HepG2 (cell line): Measurements from ENCODE around the gene NEK11. TPM values are rescaled to one million over a fixed set of nuclear protein-coding genes. Genes with fewer than 3 reads are reported as not detected.

ENCODE experiments used
- ATAC-seq: fragments of 200-7000 bp; cut with Tn5 transposase; 3 replicates; pipeline ENCODE4 v1.9.1; 2020; ENCODE audit warnings: mild to moderate bottlenecking, moderate library complexity
- BruUV-seq: library from RNA; stranded (reverse); fragments of 400-500 nt; replicated peaks from 2 replicates; lab custom pipeline; 2021; lab: Mats Ljungman, UMichigan
- CTCF ChIA-PET: fragments of 300-600 bp; formaldehyde crosslinking; extraction: SDS; loops from one replicate; lab custom pipeline; 2021; ENCODE audit warnings: low total read pairs, inconsistent platforms, low intra/inter-chr PET ratio; lab: Yijun Ruan, JAX
- POLR2A ChIA-PET: fragments of 350-600 bp; sonication (Branson Sonifier 250); formaldehyde crosslinking; loops from one replicate; lab custom pipeline; 2020; ENCODE audit warnings: antibody characterized with exemption, inconsistent platforms; lab: Yijun Ruan, JAX
- DNase-seq: peaks from one replicate; pipeline ENCODE4 v3.0.0-alpha.2; 2015; ENCODE audit warnings: low spot score
- FAIRE-seq: peaks from 3 replicates; lab custom pipeline; 2011; peaks lifted over from hg19 to GRCh38; lab: Jason Lieb, UNC
- H2AFZ ChIP-seq: one replicate; pipeline ENCODE4 v1.6.1; 2011; ENCODE audit warnings: low read length, inconsistent platforms
- H3K27ac ChIP-seq: fragments of 300-600 bp; 3 replicates; pipeline ENCODE4 v1.8.0; 2011; ENCODE audit warnings: mixed run types, mild to moderate bottlenecking, mixed read lengths, low read length, inconsistent platforms; ENCODE audit not compliant: insufficient read depth; ENCODE audit errors: extremely low read length
- H3K27me3 ChIP-seq, 2 experiments: fragments of 200-600 bp in 1 of 2; 2 replicates in 1 of 2; 3 replicates in 1 of 2; pipeline versions ENCODE4 v1.6.0 to v1.8.0; 2011; ENCODE audit warnings: low read length in 2 of 2, mild to moderate bottlenecking in 2 of 2, moderate library complexity in 2 of 2, inconsistent platforms in 1 of 2; ENCODE audit not compliant: insufficient read depth in 2 of 2, control insufficient read depth in 1 of 2
- H3K36me3 ChIP-seq, 2 experiments: fragments of 200-600 bp in 1 of 2; replicated peaks in 1 of 2; 2 replicates in 1 of 2; 3 replicates in 1 of 2; pipeline versions ENCODE4 v1.5.1 to v1.8.0; 2011; ENCODE audit warnings: low read length in 2 of 2, inconsistent platforms in 1 of 2; ENCODE audit not compliant: insufficient read depth in 2 of 2, control insufficient read depth in 1 of 2
- H3K4me1 ChIP-seq: 2 replicates; pipeline ENCODE4 v1.5.1; 2012; ENCODE audit warnings: low read length, inconsistent platforms; ENCODE audit not compliant: insufficient read depth
- H3K4me2 ChIP-seq: 2 replicates; pipeline ENCODE4 v1.6.0; 2011; ENCODE audit warnings: low read depth, low read length, inconsistent platforms
- H3K4me3 ChIP-seq, 3 experiments: fragments of 200-600 bp in 1 of 3; sonication (generic), shearing (Covaris generic) in 1 of 3; replicated peaks in 1 of 3; 2 replicates each; pipeline ENCODE4 v1.5.1; 2011 to 2016; ENCODE audit warnings: low read length in 3 of 3, inconsistent platforms in 2 of 3, low read depth in 2 of 3, mild to moderate bottlenecking in 2 of 3, control low read depth in 1 of 3, mixed read lengths in 1 of 3; ENCODE audit not compliant: insufficient read depth in 1 of 3
- H3K79me2 ChIP-seq: one replicate; pipeline ENCODE4 v1.6.1; 2011; ENCODE audit warnings: low read length, inconsistent platforms; ENCODE audit not compliant: insufficient read depth
- H3K9ac ChIP-seq: 2 replicates; pipeline ENCODE4 v1.6.0; 2011; ENCODE audit warnings: mild to moderate bottlenecking, low read depth, low read length, inconsistent platforms; ENCODE audit not compliant: insufficient read depth
- H3K9me3 ChIP-seq: 2 replicates; pipeline ENCODE4 v1.5.1; 2012; ENCODE audit warnings: mild to moderate bottlenecking, low read length
- H4K20me1 ChIP-seq: 2 replicates; pipeline ENCODE4 v1.6.0; 2011; ENCODE audit warnings: inconsistent platforms, mild to moderate bottlenecking, low read length, moderate library complexity; ENCODE audit not compliant: insufficient read depth
- MAFF ChIP-seq: IDR thresholded peaks from 2 replicates; pipeline ENCODE4 v1.6.1; 2011; ENCODE audit warnings: low read depth, low read length, improper control_type of control experiment
- MAFK ChIP-seq, 2 experiments: IDR thresholded peaks in 1 of 2; conservative IDR thresholded peaks in 1 of 2; 2 replicates each; pipeline ENCODE4 v1.6.1; 2011; ENCODE audit warnings: improper control_type of control experiment in 2 of 2, low read length in 2 of 2
- NAIF1 ChIP-seq: sonication (generic); formaldehyde crosslinking; IDR thresholded peaks from 2 replicates; pipeline ENCODE4 v1.5.0; 2020; ENCODE audit warnings: mild to moderate bottlenecking, missing genetic modification reagents, borderline replicate concordance
- ZNF451 ChIP-seq: sonication (generic); formaldehyde crosslinking; IDR thresholded peaks from 2 replicates; pipeline ENCODE4 v1.5.0; 2020; ENCODE audit warnings: mild to moderate bottlenecking, missing genetic modification reagents
- ZNF839 ChIP-seq: sonication (generic); formaldehyde crosslinking; IDR thresholded peaks from 2 replicates; pipeline ENCODE4 v1.4.0; 2020; ENCODE audit warnings: missing genetic modification reagents, mild to moderate bottlenecking, borderline replicate concordance
- WGBS: methylation state at CpG from one replicate; pipeline ENCODE4 v1.1.6; 2017; ENCODE audit warnings: low lambda C conversion rate; 5-methylcytosine and 5-hydroxymethylcytosine counted together
- in situ Hi-C: cut with HindIII; loops from 2 replicates; pipeline ENCODE4 v1.10.0; 2017; ENCODE audit warnings: low pct_unique_long_range_greater_than_20kb; ENCODE audit not compliant: extremely low pct_ligation_motif_present
- intact Hi-C: fragments of 100-400 bp; cut with micrococcal nuclease; formaldehyde crosslinking; loops from one replicate; pipeline ENCODE4 v1.10.0; 2022; ENCODE audit not compliant: unreplicated experiment
- polyA plus RNA-seq, 8 experiments: library from polyadenylated mRNA; depleted of rRNA in 3 of 8; stranded (reverse) in 7 of 8; unstranded in 1 of 8; fragments of >200 nt; fragmentation: Illumina TruSeq in 4 of 8; extraction: Trizol in 4 of 8; gene quantifications; 2 replicates each; pipeline versions ENCODE4 v1.2.1 to v1.2.3, GENCODE V29; 2011 to 2016; ENCODE audit warnings: low read depth in 4 of 8, missing spikeins in 1 of 8, mixed read lengths in 1 of 8; ENCODE audit not compliant: insufficient read depth in 1 of 8
- total RNA-seq, 5 experiments: library from RNA; depleted of rRNA; stranded (reverse); fragments of >200 nt; fragmentation: Illumina TruSeq; extraction: Trizol; gene quantifications; 2 replicates each; pipeline ENCODE4 v1.2.3, GENCODE V29; 2016; ENCODE audit warnings: low read depth in 1 of 5
- TF ChIP-seq, protein P1 (sequence below): IDR thresholded peaks from 2 replicates; pipeline ENCODE4 v1.6.1; 2016; ENCODE audit warnings: missing compliant biosample characterization, missing genetic modification reagents, borderline replicate concordance
- TF ChIP-seq, protein P2 (sequence below): sonication (generic); formaldehyde crosslinking; IDR thresholded peaks from 2 replicates; pipeline ENCODE4 v1.5.1; 2020; ENCODE audit warnings: mild to moderate bottlenecking, missing genetic modification reagents

Gene NEK11
- total and polyA plus RNA-seq, 2 of the 13 experiments (the other 11 are each of a cell fraction or from before 2014, with no cell fraction given) = 0.95 to 2.2 TPM

DNA sequence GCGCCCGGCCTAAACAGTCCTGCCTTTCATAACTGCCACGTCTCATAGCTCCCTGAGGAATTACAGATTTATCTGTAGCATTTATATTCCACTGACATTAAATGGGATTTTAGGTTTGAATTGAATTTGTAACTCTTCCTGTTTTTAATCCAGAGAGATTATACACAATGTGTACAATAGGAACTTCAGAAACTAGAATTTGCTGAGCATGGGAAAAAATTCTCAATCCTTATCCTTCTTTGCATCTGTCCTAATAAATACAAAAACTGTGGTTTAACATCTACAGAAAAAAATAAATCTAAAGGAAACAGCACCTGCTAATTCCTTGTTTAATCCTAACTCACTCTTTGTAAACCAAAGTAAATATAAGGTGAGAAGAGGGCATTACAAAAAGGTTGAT lies 2.2 kb downstream of the NEK11 start:
- H2AFZ ChIP-seq = no peak overlapping the region
- no peak overlapping the region for H3K9ac ChIP-seq
- no peak overlapping the region for H3K4me3 ChIP-seq
- H3K9me3 ChIP-seq = no peaks in the 10 kb centered on the region
- no peaks in the 10 kb centered on the region; a peak in 1 of 5 replicates for H3K36me3 ChIP-seq
- POLR2A ChIA-PET = no interaction called here
- H3K4me1 ChIP-seq = peaks cover 20% of the 10 kb centered on the region
- no peak for DNase-seq
- no peaks in the 10 kb centered on the region for H3K79me2 ChIP-seq
- no TSS peak for BruUV-seq
- no peaks in the 10 kb centered on the region for H3K27me3 ChIP-seq
- CTCF ChIA-PET = no interaction called here
- in situ Hi-C loops (loop anchor here (25.0 kb wide), 2 partner anchors 458 to 983 kb away; no protein-coding TSS in a partner anchor), intact Hi-C loops (no loop called here)
- H4K20me1 ChIP-seq = no peaks in the 10 kb centered on the region
- WGBS = 91% methylated on average over 3 of the region's 3 CpGs
- TF ChIP-seq MAFF (peak; percentile 53), ZNF451 (CRISPR knock-in tag) (no peak), MAFK (conservative IDR thresholded peaks at IDR 0.05 in 1 of 2, IDR thresholded peaks at IDR 0.05 in 1 of 2; ENCODE audit: low read length in 2 of 2) (peak; percentile 56 to 82; a peak in 3 of 4 replicates)
- no peak for FAIRE-seq
- no peak overlapping the region for H3K27ac ChIP-seq
- ATAC-seq = no peak
- H3K4me2 ChIP-seq = no peak overlapping the region

DNA sequence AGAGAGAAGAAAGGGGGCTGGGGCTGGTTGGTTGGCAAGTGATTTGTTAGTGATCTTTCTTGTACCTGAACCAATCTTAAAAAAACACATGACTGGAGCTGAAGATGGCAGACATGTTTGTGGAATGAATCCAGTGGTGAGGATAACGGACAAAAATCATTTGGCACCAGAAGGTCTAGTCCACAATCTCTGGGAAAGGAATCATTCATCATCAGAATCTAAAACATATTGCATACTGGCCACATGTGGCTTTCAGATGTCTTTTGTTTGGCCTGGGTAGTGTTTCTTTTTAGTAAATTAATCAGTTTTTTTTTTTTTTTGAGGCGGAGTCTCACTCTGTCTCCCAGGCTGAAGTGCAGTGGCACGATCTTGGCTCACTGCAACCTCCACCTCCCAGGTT lies 5.0 kb downstream of the NEK11 start:
- H3K79me2 ChIP-seq = no peaks in the 10 kb centered on the region
- H3K27ac ChIP-seq = no peak overlapping the region
- H4K20me1 ChIP-seq = no peaks in the 10 kb centered on the region
- BruUV-seq = no TSS peak
- CTCF ChIA-PET = no interaction called here
- no peak for DNase-seq
- H3K9ac ChIP-seq = no peak overlapping the region
- in situ Hi-C loops (loop anchor here (25.0 kb wide), 2 partner anchors 456 to 981 kb away; no protein-coding TSS in a partner anchor), intact Hi-C loops (loop anchor here (2.0 to 10.0 kb wide), 5 partner anchors 139 to 997 kb away; partner anchors contain the start of genes ATP2C1 and NUDT16)
- no peak overlapping the region for H3K4me3 ChIP-seq
- no peaks in the 10 kb centered on the region for H3K27me3 ChIP-seq
- no peaks in the 10 kb centered on the region for H3K36me3 ChIP-seq
- FAIRE-seq = no peak
- 87% methylated on average over 3 of the region's 3 CpGs for WGBS
- H2AFZ ChIP-seq = no peak overlapping the region
- peaks cover 6% of the 10 kb centered on the region for H3K4me1 ChIP-seq
- POLR2A ChIA-PET = no interaction called here
- ATAC-seq = no peak
- no peak overlapping the region for H3K4me2 ChIP-seq
- TF ChIP-seq, protein P1, sequence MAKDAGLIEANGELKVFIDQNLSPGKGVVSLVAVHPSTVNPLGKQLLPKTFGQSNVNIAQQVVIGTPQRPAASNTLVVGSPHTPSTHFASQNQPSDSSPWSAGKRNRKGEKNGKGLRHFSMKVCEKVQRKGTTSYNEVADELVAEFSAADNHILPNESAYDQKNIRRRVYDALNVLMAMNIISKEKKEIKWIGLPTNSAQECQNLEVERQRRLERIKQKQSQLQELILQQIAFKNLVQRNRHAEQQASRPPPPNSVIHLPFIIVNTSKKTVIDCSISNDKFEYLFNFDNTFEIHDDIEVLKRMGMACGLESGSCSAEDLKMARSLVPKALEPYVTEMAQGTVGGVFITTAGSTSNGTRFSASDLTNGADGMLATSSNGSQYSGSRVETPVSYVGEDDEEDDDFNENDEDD = no peak
- no peak for TF ChIP-seq ZNF839
- no peak for TF ChIP-seq NAIF1
- TF ChIP-seq, protein P2, sequence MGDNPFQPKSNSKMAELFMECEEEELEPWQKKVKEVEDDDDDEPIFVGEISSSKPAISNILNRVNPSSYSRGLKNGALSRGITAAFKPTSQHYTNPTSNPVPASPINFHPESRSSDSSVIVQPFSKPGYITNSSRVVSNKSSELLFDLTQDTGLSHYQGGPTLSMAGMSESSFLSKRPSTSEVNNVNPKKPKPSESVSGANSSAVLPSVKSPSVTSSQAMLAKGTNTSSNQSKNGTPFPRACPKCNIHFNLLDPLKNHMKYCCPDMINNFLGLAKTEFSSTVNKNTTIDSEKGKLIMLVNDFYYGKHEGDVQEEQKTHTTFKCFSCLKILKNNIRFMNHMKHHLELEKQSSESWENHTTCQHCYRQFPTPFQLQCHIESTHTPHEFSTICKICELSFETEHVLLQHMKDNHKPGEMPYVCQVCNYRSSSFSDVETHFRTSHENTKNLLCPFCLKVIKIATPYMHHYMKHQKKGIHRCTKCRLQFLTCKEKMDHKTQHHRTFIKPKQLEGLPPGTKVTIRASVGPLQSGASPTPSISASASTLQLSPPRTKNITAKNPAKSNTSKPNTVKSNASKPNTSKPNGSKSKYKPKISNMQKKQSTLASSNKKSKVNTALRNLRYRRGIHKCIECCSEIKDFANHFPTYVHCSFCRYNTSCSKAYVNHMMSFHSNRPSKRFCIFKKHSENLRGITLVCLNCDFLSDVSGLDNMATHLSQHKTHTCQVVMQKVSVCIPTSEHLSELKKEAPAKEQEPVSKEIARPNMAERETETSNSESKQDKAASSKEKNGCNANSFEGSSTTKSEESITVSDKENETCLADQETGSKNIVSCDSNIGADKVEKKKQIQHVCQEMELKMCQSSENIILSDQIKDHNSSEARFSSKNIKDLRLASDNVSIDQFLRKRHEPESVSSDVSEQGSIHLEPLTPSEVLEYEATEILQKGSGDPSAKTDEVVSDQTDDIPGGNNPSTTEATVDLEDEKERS = no peak
- no peaks in the 10 kb centered on the region for H3K9me3 ChIP-seq
